Suprapubic skin (tissue), 4 donors: ENCODE results near the gene GDPD3. TPM values are rescaled to one million over a fixed set of nuclear protein-coding genes. Genes with fewer than 3 reads are reported as not detected.

Experiments
- DNase-seq, 2 donors: peaks; one replicate each; pipeline ENCODE4 v3.0.0-alpha.2; 2019; ENCODE audit warnings: low spot score in 2 of 2
- H3K27ac ChIP-seq: fragments of 200-600 bp; sonication (generic); one replicate; pipeline ENCODE4 v1.5.1; 2019
- H3K27me3 ChIP-seq: fragments of 200-600 bp; sonication (generic); one replicate; pipeline ENCODE4 v1.5.1; 2019
- H3K36me3 ChIP-seq: fragments of 200-600 bp; sonication (generic); one replicate; pipeline ENCODE4 v1.5.1; 2019
- H3K4me1 ChIP-seq: fragments of 200-600 bp; sonication (generic); one replicate; pipeline ENCODE4 v1.5.1; 2019
- H3K4me3 ChIP-seq: fragments of 200-600 bp; sonication (generic); one replicate; pipeline ENCODE4 v1.5.1; 2019; ENCODE audit warnings: mild to moderate bottlenecking
- H3K9me3 ChIP-seq: fragments of 200-600 bp; sonication (generic); one replicate; pipeline ENCODE4 v1.5.1; 2019
- EP300 ChIP-seq: sonication (generic); formaldehyde crosslinking; IDR thresholded peaks from one replicate; pipeline ENCODE4 v1.6.1; 2017; ENCODE audit warnings: antibody characterized with exemption
- POLR2A ChIP-seq, 2 donors: fragments of 450-650 bp; IDR thresholded peaks; one replicate each; pipeline ENCODE4 v1.6.1; 2017; ENCODE audit warnings: antibody characterized with exemption in 2 of 2, mild to moderate bottlenecking in 2 of 2, moderate library complexity in 2 of 2
- POLR2AphosphoS5 ChIP-seq, 3 donors: sonication (generic); formaldehyde crosslinking; IDR thresholded peaks; one replicate each; pipeline ENCODE4 v1.6.1; 2017; ENCODE audit warnings: antibody characterized with exemption in 3 of 3
- WGBS: methylation state at CpG from one replicate; pipeline ENCODE4 v1.1.5; 2018; 5-methylcytosine and 5-hydroxymethylcytosine counted together
- total RNA-seq, 4 donors: library from RNA; depleted of rRNA; stranded (reverse); fragments of >200 nt; gene quantifications; one replicate each; pipeline ENCODE4 v1.1.0, GENCODE V29; 2016
- TF ChIP-seq, protein P1 (sequence below), 2 donors: fragments of 200-600 bp in 1 of 2; fragments of 450-650 bp in 1 of 2; sonication (generic) in 1 of 2; IDR thresholded peaks; one replicate each; pipeline ENCODE4 v1.5.1; 2016 to 2019; ENCODE audit warnings: antibody characterized with exemption in 2 of 2, mild to moderate bottlenecking in 1 of 2, moderate library complexity in 1 of 2

Gene GDPD3
- total RNA-seq, 4 donors from 2014 or later: 8.7 to 40.0 (median 12.5) TPM

DNA sequence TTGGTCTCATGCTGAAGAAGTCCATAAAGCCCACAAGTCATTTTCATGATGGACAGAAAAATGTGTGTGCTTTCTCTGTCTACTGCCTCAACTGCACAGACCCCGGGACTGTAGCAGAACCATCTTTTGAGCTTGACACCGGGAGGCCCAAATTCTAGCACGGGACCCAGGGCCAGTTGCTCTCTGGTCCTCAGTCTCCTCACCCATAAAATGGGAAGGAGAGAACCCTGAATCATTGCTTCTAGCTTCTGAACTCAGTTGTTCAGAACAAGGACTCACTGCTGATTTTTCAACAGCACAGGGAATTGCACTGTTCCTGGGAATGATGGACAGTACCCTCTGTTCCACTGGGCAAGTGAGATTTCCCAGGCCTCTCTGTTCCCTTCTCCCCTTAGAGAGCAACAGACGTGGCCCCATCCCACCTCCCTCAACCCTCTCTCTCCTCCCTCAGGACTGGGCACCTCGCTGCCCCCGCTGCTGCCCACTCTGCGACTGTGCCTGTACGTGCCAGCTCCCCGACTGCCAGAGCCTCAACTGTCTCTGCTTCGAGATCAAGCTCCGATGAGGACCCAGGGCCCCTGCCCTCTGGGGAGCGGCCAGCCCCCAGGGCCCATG is 50.0 kb downstream of the GDPD3 start:
- H3K27me3 ChIP-seq: no peaks in the 10 kb centered on the region
- 53% methylated on average over 8 of the region's 12 CpGs for WGBS
- H3K4me1 ChIP-seq: peaks cover 45% of the 10 kb centered on the region
- TF ChIP-seq EP300: no peak
- TF ChIP-seq POLR2AphosphoS5 (IDR thresholded peaks at IDR 0.05): no peak
- TF ChIP-seq, protein P1, sequence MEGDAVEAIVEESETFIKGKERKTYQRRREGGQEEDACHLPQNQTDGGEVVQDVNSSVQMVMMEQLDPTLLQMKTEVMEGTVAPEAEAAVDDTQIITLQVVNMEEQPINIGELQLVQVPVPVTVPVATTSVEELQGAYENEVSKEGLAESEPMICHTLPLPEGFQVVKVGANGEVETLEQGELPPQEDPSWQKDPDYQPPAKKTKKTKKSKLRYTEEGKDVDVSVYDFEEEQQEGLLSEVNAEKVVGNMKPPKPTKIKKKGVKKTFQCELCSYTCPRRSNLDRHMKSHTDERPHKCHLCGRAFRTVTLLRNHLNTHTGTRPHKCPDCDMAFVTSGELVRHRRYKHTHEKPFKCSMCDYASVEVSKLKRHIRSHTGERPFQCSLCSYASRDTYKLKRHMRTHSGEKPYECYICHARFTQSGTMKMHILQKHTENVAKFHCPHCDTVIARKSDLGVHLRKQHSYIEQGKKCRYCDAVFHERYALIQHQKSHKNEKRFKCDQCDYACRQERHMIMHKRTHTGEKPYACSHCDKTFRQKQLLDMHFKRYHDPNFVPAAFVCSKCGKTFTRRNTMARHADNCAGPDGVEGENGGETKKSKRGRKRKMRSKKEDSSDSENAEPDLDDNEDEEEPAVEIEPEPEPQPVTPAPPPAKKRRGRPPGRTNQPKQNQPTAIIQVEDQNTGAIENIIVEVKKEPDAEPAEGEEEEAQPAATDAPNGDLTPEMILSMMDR (IDR thresholded peaks at IDR 0.05): no peak
- no peak for TF ChIP-seq POLR2A (IDR thresholded peaks at IDR 0.05)
- H3K9me3 ChIP-seq: no peaks in the 10 kb centered on the region
- peaks cover 11% of the 10 kb centered on the region for H3K36me3 ChIP-seq
- H3K27ac ChIP-seq: peak overlapping the region; percentile 98
- peak overlapping the region; percentile 96 for H3K4me3 ChIP-seq
- DNase-seq: no peak

DNA sequence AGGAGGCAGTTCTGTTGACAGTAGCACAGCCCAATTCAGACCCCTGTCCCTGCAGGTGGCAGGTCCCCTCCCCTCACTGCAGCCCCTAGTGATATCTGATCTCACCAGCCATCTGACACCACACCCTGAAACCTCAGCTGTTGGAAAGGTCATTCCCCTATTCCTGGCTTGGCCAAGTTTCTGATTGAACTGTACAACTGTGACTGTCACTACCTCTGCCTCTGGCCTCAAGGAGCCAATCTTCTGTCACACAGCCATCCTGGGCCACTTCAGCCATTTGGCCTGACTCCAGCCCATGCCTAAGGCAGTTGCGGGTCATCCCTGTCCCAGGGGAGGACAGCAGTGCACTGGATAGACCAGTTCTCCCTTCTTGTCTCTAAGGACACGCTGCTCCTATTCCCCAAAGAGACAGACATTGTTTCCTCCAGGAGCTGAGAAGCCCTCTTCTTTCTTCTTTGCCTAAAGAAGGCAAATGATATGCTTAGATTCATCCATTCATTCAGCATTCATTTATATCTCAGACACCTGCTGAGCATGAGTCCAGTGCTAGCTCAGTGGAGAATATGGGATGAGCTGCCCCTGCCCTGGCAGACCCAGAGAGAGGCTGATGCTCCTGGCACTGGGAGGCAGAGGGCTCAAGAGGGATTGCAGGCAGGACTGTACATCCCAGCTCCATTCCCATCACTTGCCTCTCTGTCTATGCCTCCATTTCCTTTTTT is 52.3 kb downstream of the GDPD3 start:
- TF ChIP-seq, protein P1 (IDR thresholded peaks at IDR 0.05): no peak
- TF ChIP-seq POLR2AphosphoS5 (IDR thresholded peaks at IDR 0.05): no peak
- no peak for TF ChIP-seq POLR2A (IDR thresholded peaks at IDR 0.05)
- TF ChIP-seq EP300: no peak
- no peaks in the 10 kb centered on the region for H3K36me3 ChIP-seq
- peaks cover 24% of the 10 kb centered on the region for H3K4me1 ChIP-seq
- peak overlapping the region; percentile 20 for H3K27ac ChIP-seq
- H3K27me3 ChIP-seq: no peaks in the 10 kb centered on the region
- H3K9me3 ChIP-seq: no peaks in the 10 kb centered on the region
- no peak for DNase-seq
- WGBS: 51% methylated on average over 2 of the region's 2 CpGs
- no peak overlapping the region for H3K4me3 ChIP-seq

- WGBS: 71% methylated on average over 4 of the region's 4 CpGs
- Histone ChIP-seq H3K9me3 (no peaks in the 10 kb centered on the region), H3K27me3 (no peaks in the 10 kb centered on the region), H3K36me3 (no peaks in the 10 kb centered on the region), H3K4me1 (peaks cover 30% of the 10 kb centered on the region), H3K27ac (peak overlapping the region; percentile 20), H3K4me3 (no peak overlapping the region)
- TF ChIP-seq POLR2A (IDR thresholded peaks at IDR 0.05) (no peak), EP300 (no peak), POLR2AphosphoS5 (IDR thresholded peaks at IDR 0.05) (no peak)
- TF ChIP-seq, protein P1 (IDR thresholded peaks at IDR 0.05): no peak
- no peak for DNase-seq
These were observed 53.0 kb downstream of the GDPD3 start for GRCh38 chr16:30060346-30060745.

GRCh38 chr16:30054959-30055553 is 58.3 kb downstream of the GDPD3 start:
- no peak overlapping the region for H3K27ac ChIP-seq
- TF ChIP-seq EP300 (no peak), POLR2AphosphoS5 (IDR thresholded peaks at IDR 0.05) (no peak), POLR2A (IDR thresholded peaks at IDR 0.05) (no peak)
- TF ChIP-seq, protein P1 (IDR thresholded peaks at IDR 0.05): peak in 1 of 2 donors; percentile 48
- 38% methylated on average over 10 of the region's 10 CpGs for WGBS
- no peak overlapping the region for H3K4me3 ChIP-seq
- no peaks in the 10 kb centered on the region for H3K27me3 ChIP-seq
- no peaks in the 10 kb centered on the region for H3K9me3 ChIP-seq
- H3K4me1 ChIP-seq: peaks cover 35% of the 10 kb centered on the region
- H3K36me3 ChIP-seq: no peaks in the 10 kb centered on the region
- DNase-seq: no peak

Other genes with a start within 250 kb of the GDPD3 start
- gene SEZ6L2, start 214.0 kb downstream of the GDPD3 start, total RNA-seq: 1 to 10 TPM in 3 of 4 donors, under 1 TPM in 1; 0.98 to 2.9 (median 1.2) TPM
- gene ASPHD1, start 213.0 kb downstream of the GDPD3 start, total RNA-seq: under 1 TPM in 1 of 4 donors, not detected in 3; 0.34 TPM
- gene KCTD13, start 187.3 kb downstream of the GDPD3 start, total RNA-seq: 10 to 100 TPM; 20.3 to 43.9 (median 32.0) TPM
- 100 to 1,000 TPM in 3 of 4 donors, 10 to 100 TPM in 1; 78.0 to 109 (median 106) TPM for gene TMEM219, start 151.5 kb downstream of the GDPD3 start, total RNA-seq
- gene TAOK2, start 139.7 kb downstream of the GDPD3 start, total RNA-seq: 10 to 100 TPM; 29.1 to 54.4 (median 39.1) TPM
- 10 to 100 TPM; 14.6 to 29.3 (median 21.7) TPM for gene HIRIP3, start 117.9 kb downstream of the GDPD3 start, total RNA-seq
- 10 to 100 TPM; 48.2 to 58.7 (median 51.0) TPM for gene INO80E, start 117.3 kb downstream of the GDPD3 start, total RNA-seq
- gene DOC2A, start 102.5 kb downstream of the GDPD3 start, total RNA-seq: under 1 TPM in 1 of 4 donors, not detected in 3; 0.42 TPM
- not detected for gene C16orf92, start 90.3 kb downstream of the GDPD3 start, total RNA-seq
- gene TLCD3B, start 82.3 kb downstream of the GDPD3 start, total RNA-seq: 1 to 10 TPM in 1 of 4 donors, under 1 TPM in 1, not detected in 2; 0.81 to 1.4 TPM
- 100 to 1,000 TPM; 794 to 967 (median 870) TPM for gene ALDOA, start 47.8 kb downstream of the GDPD3 start, total RNA-seq
- 10 to 100 TPM; 52.0 to 66.0 (median 61.2) TPM for gene PPP4C, start 37.5 kb downstream of the GDPD3 start, total RNA-seq
- gene TBX6, start 21.6 kb downstream of the GDPD3 start, total RNA-seq: 1 to 10 TPM; 2.7 to 7.6 (median 4.7) TPM
- gene YPEL3, start 17.3 kb downstream of the GDPD3 start, total RNA-seq: 100 to 1,000 TPM; 138 to 197 (median 195) TPM
- 10 to 100 TPM; 34.1 to 62.4 (median 60.1) TPM for gene MAPK3, start 9.7 kb upstream of the GDPD3 start, total RNA-seq
- gene CORO1A, start 70.1 kb upstream of the GDPD3 start, total RNA-seq: 10 to 100 TPM; 14.5 to 25.3 (median 19.3) TPM
- 100 to 1,000 TPM in 3 of 4 donors, 10 to 100 TPM in 1; 72.7 to 434 (median 197) TPM for gene BOLA2B, start 80.1 kb upstream of the GDPD3 start, total RNA-seq
- gene SLX1A, start 80.3 kb upstream of the GDPD3 start, total RNA-seq: 10 to 100 TPM; 27.3 to 56.2 (median 44.9) TPM
- 10 to 100 TPM in 1 of 4 donors, 1 to 10 TPM in 2, not detected in 1; 4.8 to 24.6 (median 7.8) TPM for gene SULT1A3, start 85.7 kb upstream of the GDPD3 start, total RNA-seq
- gene NPIPB13, start 134.9 kb upstream of the GDPD3 start, total RNA-seq: 10 to 100 TPM in 1 of 4 donors, 1 to 10 TPM in 3; 2.5 to 12.8 (median 4.7) TPM
- gene CD2BP2, start 241.8 kb upstream of the GDPD3 start, total RNA-seq: 10 to 100 TPM; 21.6 to 34.9 (median 27.7) TPM